HL-60/S4 treated with phorbol 12-myristate 13-acetate at 8.2 ng/mL for 4 days and 3 days (cell line): ENCODE results near the gene ZFR.
"Not testable (repeated sequence)": the region's sequence is repeated elsewhere in the genome, so short reads cannot be mapped to it uniquely, and the experiment has no call there.

Source experiments
- in situ Hi-C: fragments of 300-500 bp; cut with MboI; formaldehyde crosslinking; loops from 2 replicates; pipeline ENCODE4 v1.15.0; 2022; ENCODE audit warnings: low sequenced_read_pairs

ZFR gene

DNA sequence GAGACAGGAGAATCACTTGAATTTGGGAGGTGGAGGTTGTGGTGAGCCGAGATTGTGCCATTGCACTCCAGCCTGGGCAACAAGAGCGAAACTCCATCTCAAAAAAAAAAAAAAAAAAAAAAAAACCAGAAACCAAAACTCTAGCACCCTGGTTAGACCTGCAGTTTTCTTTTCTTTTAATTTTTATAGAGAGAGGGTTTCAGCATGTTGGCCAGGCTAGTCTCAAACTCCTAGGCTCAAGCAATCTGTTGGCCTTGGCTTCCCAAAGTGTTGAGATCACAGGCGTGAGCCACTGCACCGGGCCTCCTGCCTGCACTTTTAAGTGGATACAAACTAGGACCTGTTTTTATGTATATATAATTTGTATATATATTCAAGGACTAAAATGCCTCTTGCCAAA, 118.9 kb downstream of the ZFR start:
- in situ Hi-C loops: no loop called here

DNA sequence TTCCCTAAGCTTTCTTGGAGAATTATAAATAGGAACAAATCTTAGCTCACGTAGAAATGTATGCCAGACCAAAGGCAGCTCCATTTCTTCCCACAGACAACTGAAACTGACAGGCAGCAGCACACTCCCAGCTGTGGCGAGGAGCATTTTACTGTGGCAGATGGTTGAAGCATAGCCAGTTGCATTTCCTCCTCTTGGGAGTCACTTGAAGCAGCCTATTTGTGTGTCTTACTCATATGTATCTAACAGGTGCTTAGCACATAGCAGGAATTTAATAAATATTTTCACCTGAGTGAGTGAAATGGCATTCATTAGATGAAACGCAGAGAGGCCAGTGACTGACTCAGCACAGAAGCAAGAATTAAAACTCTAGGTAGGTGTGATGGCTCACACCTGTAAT, 119.5 kb downstream of the ZFR start:
- in situ Hi-C loops: no loop called here

DNA sequence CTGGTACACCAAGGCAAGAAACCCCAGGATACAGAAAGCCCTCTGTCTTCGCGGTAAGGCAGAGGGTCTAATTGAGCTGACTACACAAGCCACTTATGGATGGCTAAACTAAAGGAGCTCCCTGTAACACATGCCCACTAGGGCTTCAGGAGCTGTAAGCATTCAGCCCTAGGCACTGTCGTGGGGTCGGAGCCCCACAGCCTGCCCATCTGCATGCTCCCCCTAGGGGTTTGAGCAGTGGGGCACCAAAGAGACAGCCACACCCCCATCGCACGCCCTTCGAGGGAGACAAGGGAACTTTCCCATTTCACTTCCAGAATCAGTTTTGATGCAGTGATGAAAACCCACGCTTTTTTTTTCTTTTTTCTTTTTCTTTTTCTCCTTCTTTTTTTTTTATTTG, 120.8 kb downstream of the ZFR start:
- in situ Hi-C loops: no loop called here

DNA sequence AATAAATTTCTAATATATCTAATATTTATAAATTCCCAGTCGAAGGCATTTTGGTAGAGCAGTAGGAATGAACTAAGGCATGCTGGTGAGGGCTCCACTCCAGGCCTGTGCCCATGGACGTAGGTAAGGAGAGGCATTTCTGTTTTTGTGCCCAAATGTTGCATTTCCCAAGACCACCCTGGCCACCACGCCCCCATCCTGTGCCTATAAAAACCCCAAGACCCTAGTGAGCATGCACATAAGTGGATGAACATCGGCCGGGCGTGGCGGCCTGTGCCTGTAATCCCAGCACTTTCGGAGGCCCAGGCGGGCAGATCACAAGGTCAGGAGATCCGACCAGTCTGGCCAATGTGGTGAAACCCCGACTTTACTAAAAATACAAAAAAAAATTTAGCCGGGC, 121.7 kb downstream of the ZFR start:
- in situ Hi-C loops: no loop called here

DNA sequence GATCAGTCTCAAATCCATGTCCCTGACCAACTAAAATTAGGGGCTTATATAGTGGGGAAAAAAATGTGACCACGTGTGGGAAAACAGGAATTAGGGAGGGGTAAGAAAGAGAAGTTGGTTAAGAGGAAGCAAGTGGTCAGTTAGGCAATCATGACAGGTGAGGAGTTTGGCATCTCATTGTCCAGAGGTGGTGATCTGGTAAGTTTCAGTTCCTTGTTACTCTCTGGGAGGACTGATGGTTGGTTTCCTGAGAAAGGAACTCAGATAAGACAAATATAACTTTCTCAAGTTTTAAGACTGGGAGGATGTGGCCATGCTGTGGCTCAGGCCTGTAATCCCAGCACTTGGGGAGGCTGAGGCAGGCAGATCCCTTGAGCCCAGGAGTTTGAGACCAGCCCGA, 122.8 kb downstream of the ZFR start:
- in situ Hi-C loops: not testable (repeated sequence)

DNA sequence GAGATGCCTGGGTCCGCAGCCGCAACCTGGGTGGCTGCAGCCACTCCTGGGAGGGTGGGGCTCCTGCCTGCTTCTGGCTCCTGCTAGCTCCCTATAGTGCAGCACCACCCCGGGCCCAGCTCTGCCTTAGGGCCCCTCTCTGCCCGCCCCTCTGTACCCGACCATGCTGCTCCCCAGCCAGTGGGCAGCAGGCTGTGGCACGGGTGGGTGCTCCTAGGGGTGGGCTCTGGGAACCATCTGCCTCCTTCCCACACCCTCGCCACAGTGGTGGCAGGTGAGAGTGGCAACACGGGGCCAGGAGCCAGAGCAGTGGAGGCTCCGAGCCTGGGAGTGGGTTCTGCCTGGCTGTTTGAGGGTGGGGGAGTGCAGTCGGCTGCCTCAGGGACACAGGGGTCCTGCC, 124.0 kb downstream of the ZFR start:
- in situ Hi-C loops: no loop called here

DNA sequence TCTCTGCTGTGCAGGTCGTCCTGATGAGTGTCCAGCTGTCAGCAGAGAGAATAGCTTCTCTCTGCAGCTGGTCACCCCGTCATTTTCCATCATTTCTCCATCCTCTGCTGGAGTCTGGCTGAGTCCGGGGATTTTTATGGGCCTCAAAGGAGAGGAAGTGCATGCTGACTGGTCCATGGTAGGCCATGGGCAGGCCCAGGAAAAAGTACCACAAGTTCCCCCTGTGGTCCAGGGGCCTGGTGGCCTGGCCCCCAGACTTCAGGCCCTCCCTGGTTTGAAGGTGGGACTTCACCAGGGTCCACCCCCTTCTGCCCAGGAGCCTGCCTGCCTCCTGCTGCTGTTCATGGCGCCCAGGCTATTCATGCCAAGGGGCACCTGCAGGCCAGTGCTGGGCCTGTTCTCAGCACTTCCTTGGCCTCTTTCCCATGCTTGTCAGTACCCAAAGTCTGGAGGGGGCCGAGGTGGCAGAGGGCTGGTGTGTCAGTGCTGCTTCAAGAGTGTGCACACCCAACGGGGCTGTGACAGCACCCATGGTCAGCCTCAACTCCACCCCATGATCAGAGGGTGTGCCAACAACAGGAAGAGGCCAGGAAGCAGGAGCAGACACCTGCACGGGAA, 124.5 kb downstream of the ZFR start:
- in situ Hi-C loops: no loop called here

DNA sequence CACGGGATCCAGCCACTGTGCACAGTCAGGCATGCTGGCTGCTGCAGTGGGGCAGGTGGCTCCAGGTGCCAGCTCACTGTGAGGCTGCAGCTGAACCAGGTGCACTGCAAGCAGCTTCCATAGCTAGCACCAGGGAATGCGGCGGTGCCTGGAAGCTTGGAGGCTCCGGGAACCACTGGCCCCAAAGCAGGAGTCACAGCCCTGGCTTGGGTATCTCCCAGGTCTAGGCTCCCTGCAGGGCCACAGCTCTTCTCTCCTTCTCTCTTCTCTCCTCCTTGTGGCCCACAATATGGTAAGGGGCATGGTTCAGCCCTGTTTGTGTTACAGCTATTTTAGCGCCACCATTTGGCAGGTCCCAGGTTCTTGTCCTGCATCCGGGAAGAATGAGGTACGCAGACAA, 125.1 kb downstream of the ZFR start:
- in situ Hi-C loops: no loop called here

DNA sequence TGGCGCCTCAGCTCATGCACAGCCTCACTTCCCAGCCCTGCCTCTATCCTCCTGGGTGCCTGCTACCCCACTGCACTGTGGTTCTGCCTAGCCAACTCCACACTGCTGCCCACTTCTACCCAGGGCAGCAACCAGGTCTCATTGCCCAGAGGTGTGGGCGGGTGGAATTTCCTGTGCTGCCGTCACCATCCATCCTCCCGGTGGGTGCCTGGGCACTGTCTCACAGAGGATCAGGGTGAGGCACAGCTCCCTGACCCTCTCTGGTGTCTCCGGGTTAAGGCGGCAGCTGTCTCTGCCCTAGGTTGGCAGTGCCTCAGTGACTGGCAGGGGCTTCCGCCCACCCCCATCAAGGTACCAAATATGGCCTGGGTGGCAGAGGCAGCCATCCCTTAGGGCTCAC, 127.5 kb downstream of the ZFR start:
- in situ Hi-C loops: no loop called here

DNA sequence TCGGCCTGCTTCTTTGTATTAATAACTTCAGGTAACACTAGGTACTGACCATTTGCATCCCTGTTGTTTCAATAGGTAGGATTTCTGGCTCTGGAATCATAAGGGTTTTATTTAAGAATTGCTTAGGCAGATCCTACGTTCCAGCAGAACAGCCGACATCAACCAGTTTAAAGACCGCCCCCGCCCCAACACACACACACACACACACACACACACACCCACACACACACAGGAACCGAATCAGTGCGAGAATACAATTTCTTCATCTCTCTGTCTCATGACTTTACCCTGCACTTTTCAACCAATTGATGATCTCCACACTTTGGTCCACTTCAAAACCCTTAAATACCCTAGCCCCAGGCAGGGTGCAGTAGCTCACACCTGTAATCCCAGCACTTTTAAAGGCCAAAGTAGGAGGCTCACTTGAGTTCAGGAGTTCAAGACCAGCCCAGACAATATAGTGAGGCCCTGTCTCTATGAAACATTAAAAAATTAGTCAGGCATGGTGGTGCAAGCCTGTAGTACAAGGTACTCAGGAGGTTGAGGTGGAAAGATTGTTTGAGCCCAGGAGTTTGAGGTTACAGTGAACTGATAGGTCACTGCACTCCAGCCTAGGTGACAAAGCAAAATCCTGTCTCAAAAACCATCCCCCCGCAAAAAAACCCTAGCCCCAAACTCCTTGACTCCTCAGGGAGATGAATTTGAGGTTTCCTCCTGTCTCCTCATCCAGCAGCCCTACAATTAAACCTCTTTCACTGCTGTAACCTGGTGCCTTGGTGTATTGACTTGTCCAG, 129.1 kb downstream of the ZFR start:
- in situ Hi-C loops: no loop called here

DNA sequence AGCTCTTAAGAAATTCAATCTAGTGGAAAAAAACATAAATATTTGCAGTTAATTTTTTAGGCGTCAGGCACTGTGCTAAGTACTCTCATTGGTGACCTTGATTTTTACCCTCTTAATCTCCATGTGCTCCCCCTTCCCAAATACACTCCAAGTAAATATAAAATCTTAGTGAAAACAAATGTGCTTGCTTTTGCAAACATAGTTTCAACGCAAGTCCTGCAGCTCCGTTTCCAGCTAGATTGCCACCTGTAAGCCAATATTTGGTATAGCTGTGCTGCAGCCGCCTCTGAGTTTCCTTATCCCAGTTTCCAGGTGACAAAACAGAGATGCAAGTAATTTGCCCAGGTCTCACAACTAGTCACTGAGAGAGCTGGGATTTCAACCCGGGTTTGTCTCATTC, 129.9 kb downstream of the ZFR start:
- in situ Hi-C loops: no loop called here

DNA sequence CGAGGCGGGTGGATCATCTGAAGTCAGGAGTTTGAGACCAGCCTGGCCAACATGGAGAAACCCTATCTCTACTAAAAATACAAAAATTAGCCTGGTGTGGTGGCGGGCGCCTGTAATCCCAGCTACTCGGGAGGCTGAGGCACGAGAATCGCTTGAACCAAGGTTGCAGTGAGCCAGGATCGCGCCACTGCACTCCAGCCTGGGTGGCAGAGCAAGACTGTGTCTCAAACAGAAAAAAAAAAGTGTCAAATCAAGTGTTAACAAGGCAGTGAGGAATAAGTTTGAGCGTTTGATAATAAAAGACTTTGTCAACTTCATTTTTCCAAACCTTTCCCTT, 130.4 kb downstream of the ZFR start:
- in situ Hi-C loops: not testable (repeated sequence)

DNA sequence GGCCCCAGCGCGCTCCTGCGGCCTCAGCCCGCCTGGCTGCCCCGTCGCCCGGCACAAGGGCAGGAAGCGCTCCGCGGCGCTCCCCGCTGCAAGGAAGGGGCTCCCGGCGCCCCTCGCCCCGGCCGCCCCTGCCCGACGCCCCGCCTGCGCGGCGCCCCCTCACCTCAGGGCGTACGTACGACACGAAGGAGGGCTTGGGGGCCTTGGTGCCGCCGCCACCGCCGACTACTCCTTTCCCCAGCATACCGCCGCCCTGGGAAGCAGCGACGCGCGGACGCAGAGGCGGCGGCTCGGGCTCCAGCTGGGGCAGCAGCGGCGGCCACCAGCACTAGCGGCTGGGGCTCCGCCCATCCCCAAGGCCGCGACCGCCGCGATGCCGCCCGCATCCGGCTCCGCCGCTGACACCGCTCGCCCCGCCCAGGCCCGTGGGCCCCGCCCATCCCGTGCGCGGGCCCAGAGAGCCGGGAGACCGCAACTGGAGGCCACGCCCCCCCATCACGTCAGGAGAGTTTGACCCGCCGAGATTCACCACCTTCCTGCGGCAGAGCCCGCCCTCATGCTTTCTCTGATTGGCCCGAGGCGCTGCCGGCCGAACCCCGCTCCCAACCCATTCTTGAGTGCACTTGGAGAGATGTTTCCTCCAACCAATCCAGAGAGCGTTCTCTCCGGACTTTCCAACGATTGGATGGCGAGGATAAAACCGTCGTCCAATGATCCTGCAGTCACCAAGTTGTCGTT, 131.8 kb downstream of the ZFR start, which contains the start of gene MTMR12:
MTMR12 (minus strand) TSS at position 345 of the 738 bp plus-strand sequence; CDS start at position 244, 101 bp downstream.
- in situ Hi-C loops: no loop called here

DNA sequence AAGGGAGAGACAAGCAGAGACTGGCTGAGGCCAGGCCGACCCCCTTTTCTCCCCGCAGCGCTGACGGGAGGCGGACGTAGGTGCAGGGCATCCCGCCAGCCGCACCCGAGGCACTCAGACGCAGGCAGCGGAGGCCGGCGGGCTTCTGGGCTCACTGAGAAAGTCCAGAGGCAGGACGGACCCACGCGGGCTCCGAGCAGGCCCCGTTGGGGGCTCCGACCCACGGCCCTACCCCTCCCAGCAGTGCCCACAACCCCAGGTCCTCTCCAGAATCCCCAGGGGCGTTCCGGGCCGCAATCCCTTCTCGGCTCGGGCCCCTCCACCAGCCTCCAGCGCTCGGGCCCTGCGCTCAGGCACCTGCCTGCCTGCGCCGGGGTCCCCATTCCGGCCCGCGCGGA, 132.3 kb downstream of the ZFR start:
- in situ Hi-C loops: no loop called here

DNA sequence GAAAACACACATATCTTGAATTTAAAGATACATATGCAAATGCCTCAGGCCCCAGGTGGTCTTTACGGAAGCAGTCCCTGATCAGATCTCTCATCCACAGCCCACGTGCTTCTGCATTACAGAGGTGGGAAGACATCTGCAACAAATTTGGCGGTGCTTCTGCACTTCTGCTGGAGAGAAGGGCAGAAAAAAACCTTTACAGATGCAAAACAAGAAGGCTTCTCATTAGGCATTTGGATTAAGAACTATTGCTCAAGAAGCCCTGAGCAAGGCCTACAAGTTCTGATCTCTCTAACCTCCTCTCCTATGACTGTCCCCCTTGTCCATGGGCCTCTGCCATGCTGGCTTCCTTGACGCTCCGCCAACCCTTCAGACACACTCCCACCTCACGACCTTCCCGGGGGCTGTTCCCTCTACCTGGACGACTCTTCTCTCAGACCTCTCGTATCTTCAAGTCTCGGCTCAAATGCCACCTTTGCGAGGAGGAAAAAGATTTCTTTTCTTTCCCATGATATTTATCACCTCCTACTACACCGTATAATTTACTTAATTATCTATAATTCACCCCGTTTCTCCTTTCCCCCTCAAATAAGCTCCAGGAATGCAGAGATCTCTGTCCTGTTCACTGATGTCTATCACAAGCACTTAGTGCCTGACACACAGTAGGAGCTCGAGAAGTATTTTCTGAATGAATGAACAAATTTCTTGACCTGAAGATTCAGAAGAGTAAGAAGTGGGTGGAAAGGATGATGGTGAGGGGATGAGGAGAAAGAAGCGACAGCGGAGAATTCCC, 132.9 kb downstream of the ZFR start:
- in situ Hi-C loops: no loop called here

DNA sequence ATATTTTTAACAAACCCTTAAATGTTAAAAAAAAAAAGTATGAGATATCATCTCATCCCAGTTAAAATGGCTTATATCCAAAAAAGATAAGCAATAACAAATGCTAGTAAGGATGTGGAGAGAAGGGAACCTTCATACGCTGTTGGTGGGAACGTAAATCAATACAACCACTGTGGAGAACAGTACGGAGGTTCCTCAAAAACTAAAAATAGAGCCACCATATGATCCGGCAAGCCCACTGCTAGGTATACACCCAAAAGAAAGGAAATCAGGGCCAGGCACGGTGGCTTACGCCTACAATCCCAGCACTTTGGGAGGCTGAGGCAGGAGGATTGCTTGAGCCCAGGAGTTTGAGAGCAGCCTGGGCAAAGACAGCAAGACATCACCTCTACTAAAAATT, 134.8 kb downstream of the ZFR start:
- in situ Hi-C loops: no loop called here

DNA sequence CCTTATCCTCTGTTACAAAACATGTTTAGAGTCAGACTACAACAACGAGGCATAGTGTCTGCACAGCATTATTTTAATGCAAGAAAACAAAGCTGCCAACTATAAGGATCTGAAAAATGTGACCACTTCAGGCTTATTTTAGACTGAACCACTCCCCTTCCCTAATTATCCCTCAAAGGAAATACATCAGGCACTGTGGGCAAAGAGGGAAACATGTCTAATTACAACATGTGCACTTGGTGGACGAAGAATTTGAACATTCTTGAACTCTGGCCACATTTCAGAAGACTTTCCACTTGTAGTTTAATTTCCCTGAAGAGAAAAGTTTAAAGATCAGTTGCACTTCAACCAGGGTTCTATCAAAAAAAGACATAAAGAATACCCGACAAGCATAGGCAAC, 135.6 kb downstream of the ZFR start:
- in situ Hi-C loops: no loop called here

DNA sequence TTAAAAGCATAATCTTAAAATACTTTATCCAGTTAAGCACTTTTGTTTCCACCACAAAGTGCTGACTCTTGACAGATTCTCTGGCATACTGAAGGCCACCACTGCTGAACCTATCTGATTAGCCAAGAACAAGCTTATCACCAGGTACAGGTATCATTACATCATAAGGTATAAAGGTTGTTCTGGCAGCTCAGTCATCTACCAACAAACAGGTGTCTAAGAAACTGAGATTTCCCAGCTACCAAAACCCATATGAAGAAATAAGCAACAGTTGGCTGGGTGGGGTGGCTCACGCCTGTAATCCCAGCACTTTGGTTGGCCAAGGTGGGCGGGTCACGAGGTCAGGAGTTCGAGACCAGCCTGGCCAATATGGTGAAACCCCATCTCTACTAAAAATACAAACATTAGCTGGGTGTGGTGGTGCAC, 136.8 kb downstream of the ZFR start:
- in situ Hi-C loops: no loop called here

DNA sequence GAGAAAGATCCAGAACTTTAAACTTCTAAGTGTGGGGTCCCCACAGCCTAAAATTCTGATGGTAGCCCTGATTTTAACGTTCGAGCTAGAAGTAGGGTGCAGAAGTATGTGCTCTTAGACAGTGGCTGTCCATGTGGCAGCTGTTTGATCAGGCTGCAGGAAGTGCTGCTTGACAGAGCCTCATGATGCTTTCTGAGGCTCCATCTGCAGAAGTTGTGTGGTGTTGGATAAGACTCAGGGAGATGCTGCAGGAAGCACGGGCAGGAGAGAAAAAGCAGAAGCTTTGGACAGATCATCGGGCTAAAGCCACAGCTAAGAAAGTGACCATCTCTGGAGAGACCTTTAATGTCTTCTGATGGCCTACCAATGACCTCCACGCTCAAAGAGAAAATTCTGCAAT, 139.9 kb downstream of the ZFR start:
- in situ Hi-C loops: no loop called here
